Stomach (tissue), 4 donors: ENCODE measurements around the gene OBSCN.
"Not testable (repeated sequence)": the region's sequence is repeated elsewhere in the genome, so short reads cannot be mapped to it uniquely, and the experiment has no call there.

ENCODE experiments used
- CTCF ChIP-seq, 7 experiments: fragments of 450-650 bp in 4 of 7; fragments of 200-600 bp in 3 of 7; sonication (generic) in 3 of 7; IDR thresholded peaks; one replicate each; pipeline ENCODE4 v1.5.1; 2016 to 2019; ENCODE audit warnings: antibody characterized with exemption in 7 of 7, control low read depth in 2 of 7, mild to moderate bottlenecking in 1 of 7
- EP300 ChIP-seq: sonication (generic); formaldehyde crosslinking; IDR thresholded peaks from one replicate; pipeline ENCODE4 v1.6.1; 2017; ENCODE audit warnings: antibody characterized with exemption
- POLR2A ChIP-seq, 4 donors: fragments of 450-650 bp; IDR thresholded peaks; one replicate each; pipeline ENCODE4 v1.6.1; 2016; ENCODE audit warnings: antibody characterized with exemption in 4 of 4, control low read depth in 2 of 4, mild to moderate bottlenecking in 1 of 4, moderate library complexity in 1 of 4
- POLR2AphosphoS5 ChIP-seq, 3 donors: sonication (generic); formaldehyde crosslinking; IDR thresholded peaks; one replicate each; pipeline ENCODE4 v1.6.1; 2016; ENCODE audit warnings: antibody characterized with exemption in 3 of 3

DNA sequence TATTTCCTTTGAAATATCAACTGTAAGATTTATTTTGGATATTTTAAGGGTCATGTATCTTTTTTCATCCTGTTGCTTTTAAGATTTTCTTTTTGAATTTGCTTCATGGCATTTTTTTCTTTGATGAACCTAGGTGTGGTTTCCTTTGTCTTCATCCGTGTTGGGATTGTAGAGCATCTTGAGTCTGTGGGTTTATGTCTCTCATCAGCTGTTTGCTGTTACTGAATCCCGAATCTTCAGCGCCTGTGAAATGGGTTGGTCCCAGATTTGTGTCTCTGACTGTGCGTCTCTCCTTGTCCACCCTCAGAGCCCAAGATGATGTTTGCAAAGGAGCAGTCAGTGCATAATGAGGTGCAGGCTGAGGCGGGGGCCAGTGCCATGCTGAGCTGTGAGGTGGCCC lies 36.1 kb downstream of the OBSCN start:
- not testable (repeated sequence) for TF ChIP-seq CTCF (IDR thresholded peaks at IDR 0.05); POLR2AphosphoS5 (IDR thresholded peaks at IDR 0.05); EP300; POLR2A (IDR thresholded peaks at IDR 0.05)
